Progenitor cell of endocrine pancreas (in vitro differentiated cells): ENCODE data around the gene SGO2. TPM values are rescaled to one million over a fixed set of nuclear protein-coding genes. Genes with fewer than 3 reads are reported as not detected.

Source experiments
- DNase-seq: peaks from one replicate; pipeline ENCODE4 v3.0.0; 2021; ENCODE audit warnings: low spot score; ENCODE audit not compliant: unreplicated experiment
- H3K27ac Mint-ChIP-seq: 2 replicates; pipeline ENCODE4 v1.8.0; 2021; ENCODE audit warnings: mild to moderate bottlenecking, moderate library complexity, mixed read lengths
- H3K27me3 Mint-ChIP-seq: 2 replicates; pipeline ENCODE4 v1.8.0; 2021; ENCODE audit warnings: mixed read lengths
- H3K36me3 Mint-ChIP-seq: 2 replicates; pipeline ENCODE4 v1.8.0; 2022; ENCODE audit warnings: mixed read lengths; ENCODE audit not compliant: insufficient read depth
- H3K4me1 Mint-ChIP-seq: 2 replicates; pipeline ENCODE4 v1.8.0; 2021; ENCODE audit warnings: low read depth, mixed read lengths
- H3K4me3 Mint-ChIP-seq: 2 replicates; pipeline ENCODE4 v1.8.0; 2021; ENCODE audit warnings: low read depth, mild to moderate bottlenecking, moderate library complexity, mixed read lengths
- H3K9me3 Mint-ChIP-seq: 2 replicates; pipeline ENCODE4 v1.8.0; 2021; ENCODE audit warnings: low read depth, mixed read lengths
- long read RNA-seq: library from polyadenylated mRNA; unstranded; transcript quantifications from one replicate; pipeline ENCODE4 v2.0.0, GENCODE V29; 2020
- total RNA-seq: library from RNA; stranded (reverse); gene quantifications from 2 replicates; pipeline ENCODE4 v1.2.1, GENCODE V29; 2021
- TF ChIP-seq, protein P1 (sequence below): fragments of 200-600 bp; sonication (generic); IDR thresholded peaks from one replicate; pipeline ENCODE4 v1.5.0; 2021; ENCODE audit warnings: antibody characterized with exemption, mild to moderate bottlenecking; ENCODE audit not compliant: unreplicated experiment

SGO2 gene, protein sequence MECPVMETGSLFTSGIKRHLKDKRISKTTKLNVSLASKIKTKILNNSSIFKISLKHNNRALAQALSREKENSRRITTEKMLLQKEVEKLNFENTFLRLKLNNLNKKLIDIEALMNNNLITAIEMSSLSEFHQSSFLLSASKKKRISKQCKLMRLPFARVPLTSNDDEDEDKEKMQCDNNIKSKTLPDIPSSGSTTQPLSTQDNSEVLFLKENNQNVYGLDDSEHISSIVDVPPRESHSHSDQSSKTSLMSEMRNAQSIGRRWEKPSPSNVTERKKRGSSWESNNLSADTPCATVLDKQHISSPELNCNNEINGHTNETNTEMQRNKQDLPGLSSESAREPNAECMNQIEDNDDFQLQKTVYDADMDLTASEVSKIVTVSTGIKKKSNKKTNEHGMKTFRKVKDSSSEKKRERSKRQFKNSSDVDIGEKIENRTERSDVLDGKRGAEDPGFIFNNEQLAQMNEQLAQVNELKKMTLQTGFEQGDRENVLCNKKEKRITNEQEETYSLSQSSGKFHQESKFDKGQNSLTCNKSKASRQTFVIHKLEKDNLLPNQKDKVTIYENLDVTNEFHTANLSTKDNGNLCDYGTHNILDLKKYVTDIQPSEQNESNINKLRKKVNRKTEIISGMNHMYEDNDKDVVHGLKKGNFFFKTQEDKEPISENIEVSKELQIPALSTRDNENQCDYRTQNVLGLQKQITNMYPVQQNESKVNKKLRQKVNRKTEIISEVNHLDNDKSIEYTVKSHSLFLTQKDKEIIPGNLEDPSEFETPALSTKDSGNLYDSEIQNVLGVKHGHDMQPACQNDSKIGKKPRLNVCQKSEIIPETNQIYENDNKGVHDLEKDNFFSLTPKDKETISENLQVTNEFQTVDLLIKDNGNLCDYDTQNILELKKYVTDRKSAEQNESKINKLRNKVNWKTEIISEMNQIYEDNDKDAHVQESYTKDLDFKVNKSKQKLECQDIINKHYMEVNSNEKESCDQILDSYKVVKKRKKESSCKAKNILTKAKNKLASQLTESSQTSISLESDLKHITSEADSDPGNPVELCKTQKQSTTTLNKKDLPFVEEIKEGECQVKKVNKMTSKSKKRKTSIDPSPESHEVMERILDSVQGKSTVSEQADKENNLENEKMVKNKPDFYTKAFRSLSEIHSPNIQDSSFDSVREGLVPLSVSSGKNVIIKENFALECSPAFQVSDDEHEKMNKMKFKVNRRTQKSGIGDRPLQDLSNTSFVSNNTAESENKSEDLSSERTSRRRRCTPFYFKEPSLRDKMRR
- 13.1 and 14.1 TPM in 2 replicates for total RNA-seq
- long read RNA-seq, transcript SGO2-202 (6 exons, 1,041 nt): major isoform, 5 of 36 reads
- long read RNA-seq, partial matches to known transcripts: 28 of 36 reads
- long read RNA-seq, other reads (novel, unspliced or antisense): 3 of 36 reads

GRCh38 chr2:200525882-200526651, at the start of gene SGO2:
TSS of gene SGO2 (plus strand) at chr2:200526207. CDS start at chr2:200532976, 6,769 bp downstream.
- peak within 1 kb of the TSS; percentile 92 for H3K27ac Mint-ChIP-seq

DNA sequence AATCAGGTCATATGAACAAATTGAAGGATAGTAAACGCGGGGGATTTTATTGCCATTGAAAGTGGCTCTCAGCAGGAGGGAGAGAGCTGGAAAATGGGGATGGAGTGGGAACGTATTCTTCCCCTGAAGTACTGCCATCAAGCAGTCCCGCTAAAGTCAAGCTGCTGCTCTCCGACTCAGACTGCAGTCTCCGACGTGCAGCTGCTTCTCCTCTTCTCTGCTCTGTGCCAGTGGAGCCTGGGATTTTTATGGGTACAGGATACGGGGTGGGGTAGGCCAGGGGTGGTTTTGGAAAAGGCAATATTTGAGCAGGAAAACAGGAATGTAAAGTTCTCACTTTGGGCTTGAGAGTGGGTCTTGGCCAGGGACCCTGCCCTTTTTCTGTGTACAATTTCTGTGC, 49.2 kb upstream of the SGO2 start:
- TF ChIP-seq, protein P1, sequence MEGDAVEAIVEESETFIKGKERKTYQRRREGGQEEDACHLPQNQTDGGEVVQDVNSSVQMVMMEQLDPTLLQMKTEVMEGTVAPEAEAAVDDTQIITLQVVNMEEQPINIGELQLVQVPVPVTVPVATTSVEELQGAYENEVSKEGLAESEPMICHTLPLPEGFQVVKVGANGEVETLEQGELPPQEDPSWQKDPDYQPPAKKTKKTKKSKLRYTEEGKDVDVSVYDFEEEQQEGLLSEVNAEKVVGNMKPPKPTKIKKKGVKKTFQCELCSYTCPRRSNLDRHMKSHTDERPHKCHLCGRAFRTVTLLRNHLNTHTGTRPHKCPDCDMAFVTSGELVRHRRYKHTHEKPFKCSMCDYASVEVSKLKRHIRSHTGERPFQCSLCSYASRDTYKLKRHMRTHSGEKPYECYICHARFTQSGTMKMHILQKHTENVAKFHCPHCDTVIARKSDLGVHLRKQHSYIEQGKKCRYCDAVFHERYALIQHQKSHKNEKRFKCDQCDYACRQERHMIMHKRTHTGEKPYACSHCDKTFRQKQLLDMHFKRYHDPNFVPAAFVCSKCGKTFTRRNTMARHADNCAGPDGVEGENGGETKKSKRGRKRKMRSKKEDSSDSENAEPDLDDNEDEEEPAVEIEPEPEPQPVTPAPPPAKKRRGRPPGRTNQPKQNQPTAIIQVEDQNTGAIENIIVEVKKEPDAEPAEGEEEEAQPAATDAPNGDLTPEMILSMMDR: no peak
- no peak for DNase-seq
- no peaks in the 10 kb centered on the region for H3K27me3 Mint-ChIP-seq
- H3K4me3 Mint-ChIP-seq: no peak overlapping the region
- H3K4me1 Mint-ChIP-seq: peaks cover 26% of the 10 kb centered on the region
- no peaks in the 10 kb centered on the region for H3K9me3 Mint-ChIP-seq
- H3K27ac Mint-ChIP-seq: no peak overlapping the region
- peaks cover 36% of the 10 kb centered on the region for H3K36me3 Mint-ChIP-seq

More at GRCh38 chr2:200525882-200526651, at the start of gene SGO2:
- TF ChIP-seq, protein P1: peak; percentile 21
- H3K9me3 Mint-ChIP-seq: no peaks in the 10 kb centered on the region
- H3K4me1 Mint-ChIP-seq: peaks cover 17% of the 10 kb centered on the region
- H3K36me3 Mint-ChIP-seq: no peaks in the 10 kb centered on the region
- H3K27me3 Mint-ChIP-seq: peaks cover 11% of the 10 kb centered on the region
- peak within 1 kb of the TSS; percentile 90 for H3K4me3 Mint-ChIP-seq
- DNase-seq: peak; percentile 81

DNA sequence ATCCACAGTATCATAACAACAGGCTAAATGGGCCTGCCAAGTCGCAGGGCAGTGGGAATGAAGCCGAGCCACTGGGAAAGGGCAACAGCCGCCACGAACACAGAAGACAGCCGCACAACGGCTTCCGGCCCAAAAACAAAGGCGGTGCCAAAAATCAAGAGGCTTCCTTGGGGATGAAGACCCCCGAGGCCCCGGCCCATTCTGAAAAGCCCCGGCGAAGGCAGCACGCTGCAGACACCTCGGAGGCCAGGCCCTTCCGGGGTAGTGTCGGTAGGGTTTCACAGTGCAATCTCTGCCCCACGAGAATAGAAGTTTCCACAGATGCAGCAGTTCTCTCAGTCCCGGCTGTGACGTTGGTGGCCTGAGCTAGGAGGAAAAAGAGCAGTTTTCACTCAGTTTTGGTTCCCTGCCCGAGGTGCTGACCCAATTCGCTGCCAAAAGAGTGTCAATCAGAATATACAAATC, 48.3 kb upstream of the SGO2 start:
- Mint-ChIP-seq H3K4me1 (peaks cover 30% of the 10 kb centered on the region), H3K27ac (peak overlapping the region; percentile 43), H3K4me3 (no peak overlapping the region), H3K27me3 (no peaks in the 10 kb centered on the region), H3K36me3 (peaks cover 33% of the 10 kb centered on the region), H3K9me3 (no peaks in the 10 kb centered on the region)
- no peak for DNase-seq
- TF ChIP-seq, protein P1: no peak

GRCh38 chr2:200479692-200480265, 46.2 kb upstream of the SGO2 start:
- Mint-ChIP-seq H3K4me3 (peak overlapping the region; percentile 0), H3K27ac (peak overlapping the region; percentile 57), H3K36me3 (peaks cover 22% of the 10 kb centered on the region), H3K4me1 (peaks cover 42% of the 10 kb centered on the region), H3K9me3 (no peaks in the 10 kb centered on the region), H3K27me3 (no peaks in the 10 kb centered on the region)
- DNase-seq: no peak
- TF ChIP-seq, protein P1: no peak
